ENCODE results near the gene UGGT1.

Gene UGGT1

GRCh38 chr2:128228894-128229293 is 137.9 kb downstream of the UGGT1 start:
- no peak for DNase-seq (ENCODE audit: low spot score)

- DNase-seq (ENCODE audit: low spot score) = peak; percentile 98
Observed at GRCh38 chr2:128232965-128233789, 142.2 kb downstream of the UGGT1 start.

- no peak for DNase-seq (ENCODE audit: low spot score)
Observed at GRCh38 chr2:128233790-128234395, 142.9 kb downstream of the UGGT1 start.

- no peak for DNase-seq (ENCODE audit: low spot score)
Observed at GRCh38 chr2:128234613-128235012, 143.6 kb downstream of the UGGT1 start.

- no peak for DNase-seq (ENCODE audit: low spot score)
Observed at GRCh38 chr2:128235581-128235980, 144.6 kb downstream of the UGGT1 start.

GRCh38 chr2:128236491-128237035 is 145.6 kb downstream of the UGGT1 start:
- no peak for DNase-seq (ENCODE audit: low spot score)

- DNase-seq (ENCODE audit: low spot score) = no peak
Observed at GRCh38 chr2:128237081-128237534, 146.1 kb downstream of the UGGT1 start.

- no peak for DNase-seq (ENCODE audit: low spot score)
Observed at GRCh38 chr2:128237911-128238697, 147.1 kb downstream of the UGGT1 start.

- DNase-seq (ENCODE audit: low spot score) = no peak
Observed at GRCh38 chr2:128241896-128242295, 150.9 kb downstream of the UGGT1 start.
